GM10266 (cell line): ENCODE data around the gene GASK1B.

ENCODE experiments used
- DNase-seq: peaks from one replicate; pipeline ENCODE4 v3.0.0; 2012; ENCODE audit errors: extremely low spot score
- TF ChIP-seq, protein P1 (sequence below): IDR thresholded peaks from 2 replicates; pipeline ENCODE4 v1.5.1; 2012; ENCODE audit warnings: mild to moderate bottlenecking, low read depth; ENCODE audit not compliant: control insufficient read depth, insufficient read depth; ENCODE audit errors: missing control alignments

GASK1B gene

GRCh38 chr4:158162631-158163030, 10.2 kb downstream of the GASK1B start:
- TF ChIP-seq, protein P1, sequence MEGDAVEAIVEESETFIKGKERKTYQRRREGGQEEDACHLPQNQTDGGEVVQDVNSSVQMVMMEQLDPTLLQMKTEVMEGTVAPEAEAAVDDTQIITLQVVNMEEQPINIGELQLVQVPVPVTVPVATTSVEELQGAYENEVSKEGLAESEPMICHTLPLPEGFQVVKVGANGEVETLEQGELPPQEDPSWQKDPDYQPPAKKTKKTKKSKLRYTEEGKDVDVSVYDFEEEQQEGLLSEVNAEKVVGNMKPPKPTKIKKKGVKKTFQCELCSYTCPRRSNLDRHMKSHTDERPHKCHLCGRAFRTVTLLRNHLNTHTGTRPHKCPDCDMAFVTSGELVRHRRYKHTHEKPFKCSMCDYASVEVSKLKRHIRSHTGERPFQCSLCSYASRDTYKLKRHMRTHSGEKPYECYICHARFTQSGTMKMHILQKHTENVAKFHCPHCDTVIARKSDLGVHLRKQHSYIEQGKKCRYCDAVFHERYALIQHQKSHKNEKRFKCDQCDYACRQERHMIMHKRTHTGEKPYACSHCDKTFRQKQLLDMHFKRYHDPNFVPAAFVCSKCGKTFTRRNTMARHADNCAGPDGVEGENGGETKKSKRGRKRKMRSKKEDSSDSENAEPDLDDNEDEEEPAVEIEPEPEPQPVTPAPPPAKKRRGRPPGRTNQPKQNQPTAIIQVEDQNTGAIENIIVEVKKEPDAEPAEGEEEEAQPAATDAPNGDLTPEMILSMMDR: no peak
- DNase-seq: no peak

- TF ChIP-seq, protein P1: no peak
- DNase-seq: no peak
Measured at GRCh38 chr4:158161551-158162354, 11.1 kb downstream of the GASK1B start.

- TF ChIP-seq, protein P1: no peak
- DNase-seq: no peak
Measured at GRCh38 chr4:158159718-158160094, 13.1 kb downstream of the GASK1B start.

DNA sequence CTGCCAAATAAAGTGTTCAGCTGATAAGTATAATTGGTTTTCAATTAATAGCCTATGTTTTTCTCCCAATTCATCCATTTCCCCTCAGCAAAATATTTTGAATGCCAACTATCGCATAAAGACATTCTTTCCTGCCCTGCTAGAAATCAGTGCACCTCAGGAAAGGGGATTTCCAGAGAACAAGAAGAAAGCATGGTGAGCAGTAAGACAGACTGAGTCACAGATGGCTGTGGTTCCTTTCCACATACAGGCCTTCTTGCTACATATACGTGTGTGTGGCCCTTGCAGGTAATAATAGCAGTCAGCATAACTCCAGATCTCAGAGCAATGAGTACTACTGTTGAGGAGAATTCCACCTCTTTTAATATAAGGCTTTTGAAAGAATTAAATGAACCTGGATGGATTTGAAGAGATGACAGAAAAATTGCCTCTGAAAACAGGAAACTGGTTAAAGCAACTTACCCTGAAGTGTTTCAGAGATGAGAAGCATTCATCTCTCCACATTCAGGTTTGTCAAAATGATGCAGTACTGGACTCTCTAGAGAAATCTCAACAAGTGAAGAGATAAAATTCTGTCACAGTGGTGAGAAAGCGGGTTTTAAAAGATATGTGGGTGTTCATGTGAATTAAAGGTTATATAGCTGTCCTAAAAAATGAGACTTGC, 13.6 kb downstream of the GASK1B start:
- no peak for DNase-seq
- TF ChIP-seq, protein P1: no peak

GRCh38 chr4:158157412-158157811, 15.4 kb downstream of the GASK1B start:
- TF ChIP-seq, protein P1: no peak
- no peak for DNase-seq

- DNase-seq: no peak
- TF ChIP-seq, protein P1: no peak
Measured at GRCh38 chr4:158155656-158156356, 17.0 kb downstream of the GASK1B start.
